T-helper 2 cell treated with Interferon-gamma antibody and Interleukin-4, amounts not matched to agents 5 μg/mL and 100 μg/mL, for 36 hours (primary cell): Measurements from ENCODE around the gene SLC39A5.

Experiments
- DNase-seq: peaks from one replicate; pipeline ENCODE4 v3.0.0; 2021; ENCODE audit warnings: low spot score
- H3K27ac Mint-ChIP-seq: one replicate; pipeline ENCODE4 v1.8.0; 2021; ENCODE audit warnings: mild to moderate bottlenecking, mixed read lengths
- H3K27me3 Mint-ChIP-seq: one replicate; pipeline ENCODE4 v1.8.0; 2021; ENCODE audit warnings: low read depth, mixed read lengths
- H3K36me3 Mint-ChIP-seq: one replicate; pipeline ENCODE4 v1.8.0; 2021; ENCODE audit warnings: low read depth, mixed read lengths
- H3K4me1 Mint-ChIP-seq: one replicate; pipeline ENCODE4 v1.8.0; 2021; ENCODE audit warnings: low read depth, mixed read lengths
- H3K4me3 Mint-ChIP-seq: one replicate; pipeline ENCODE4 v1.8.0; 2022; ENCODE audit warnings: mild to moderate bottlenecking, moderate library complexity, mixed read lengths
- H3K9me3 Mint-ChIP-seq: one replicate; pipeline ENCODE4 v1.8.0; 2021; ENCODE audit warnings: mixed read lengths

The SLC39A5 gene

DNA sequence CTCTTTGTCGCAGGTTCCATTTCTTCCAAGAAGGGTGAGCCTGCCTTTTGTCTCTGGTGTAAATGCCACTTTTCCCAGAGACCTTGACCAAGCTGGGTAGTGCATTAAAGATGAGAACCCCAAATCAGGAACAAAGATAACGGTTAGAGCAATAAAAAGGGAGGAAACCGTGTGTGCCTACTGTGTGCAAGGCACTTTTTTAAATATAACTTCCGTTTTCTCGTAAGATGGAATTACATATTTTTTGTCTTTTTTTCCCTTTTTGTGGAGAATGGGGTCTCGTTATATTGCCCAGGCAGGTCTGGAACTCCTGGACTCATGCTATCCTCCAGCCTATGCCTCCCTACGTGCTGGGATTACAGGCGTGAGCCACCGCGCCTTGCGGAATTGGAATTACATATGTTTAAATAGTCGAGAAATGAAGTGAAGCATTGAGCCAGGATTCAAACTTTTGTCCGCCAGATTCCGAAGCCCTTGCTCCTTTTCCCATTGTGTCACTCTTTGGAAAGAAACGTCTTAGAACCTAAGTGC is 6.2 kb upstream of the SLC39A5 start:
- Mint-ChIP-seq H3K4me3 (peak overlapping the region; percentile 100), H3K27me3 (no peaks in the 10 kb centered on the region), H3K27ac (peak overlapping the region; percentile 55), H3K4me1 (peaks cover 40% of the 10 kb centered on the region), H3K36me3 (peaks cover 8% of the 10 kb centered on the region), H3K9me3 (no peaks in the 10 kb centered on the region)
- DNase-seq, result no peak

DNA sequence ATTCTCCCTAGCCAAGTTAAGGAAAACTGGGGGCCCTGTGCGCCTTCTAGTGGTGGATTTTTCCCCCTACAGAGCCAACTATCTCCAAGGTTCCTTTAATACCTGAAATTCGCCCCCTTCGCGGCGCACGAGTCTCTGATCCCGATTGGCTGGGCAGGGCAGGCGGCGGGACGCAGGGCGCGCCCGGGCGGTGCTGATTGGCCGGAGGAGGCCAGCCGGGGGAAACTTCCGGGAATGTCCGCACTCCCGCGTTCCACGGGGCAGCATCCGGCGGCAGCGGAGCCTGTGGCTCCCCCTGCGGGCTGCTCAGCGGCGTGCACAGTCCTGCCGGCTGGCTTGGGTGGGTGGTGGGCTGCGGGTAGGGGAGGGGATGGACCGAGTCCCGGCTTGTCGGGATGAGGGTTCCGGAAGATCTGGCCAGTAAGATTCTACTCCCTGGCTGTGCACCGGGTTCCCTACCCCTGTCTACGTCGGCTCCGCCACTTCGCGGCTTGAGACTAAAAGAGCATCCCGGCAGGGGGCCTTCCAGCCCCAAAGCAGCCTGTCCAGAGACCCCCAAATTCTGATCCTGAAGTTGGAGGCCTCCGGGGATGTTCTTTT is 5.6 kb upstream of the SLC39A5 start, which contains the start of gene NABP2:
Gene NABP2, plus strand, starts transcription at position 241 of the 600 bp plus-strand sequence. CDS start 515 bp downstream, outside the sequence.
- H3K27ac Mint-ChIP-seq, result peak within 1 kb of the TSS; percentile 70

DNA sequence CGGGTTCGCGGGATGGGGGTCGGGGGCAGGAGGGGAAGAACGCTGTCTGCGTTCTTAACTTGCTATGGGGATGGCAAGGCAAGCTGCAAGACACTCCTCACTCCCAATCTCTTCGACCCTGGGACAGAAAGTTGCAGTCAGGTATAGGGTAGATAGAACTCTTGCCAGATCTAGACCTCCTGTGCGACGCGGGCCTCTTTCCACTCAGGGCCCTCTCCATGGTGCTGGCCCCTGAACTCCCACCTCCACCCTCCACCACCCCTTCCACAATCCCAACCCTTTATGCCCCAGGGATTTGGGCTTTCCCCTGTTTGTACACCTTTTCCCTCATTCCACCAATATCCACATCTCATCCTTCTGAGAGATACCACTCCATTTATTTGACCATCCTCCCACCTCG is 4.9 kb upstream of the SLC39A5 start:
- Mint-ChIP-seq H3K4me3 (peak overlapping the region; percentile 100), H3K9me3 (no peaks in the 10 kb centered on the region), H3K36me3 (peaks cover 8% of the 10 kb centered on the region), H3K27ac (peak overlapping the region; percentile 70), H3K27me3 (no peaks in the 10 kb centered on the region), H3K4me1 (peaks cover 40% of the 10 kb centered on the region)
- DNase-seq, result no peak

More for the DNA sequence above, 5.6 kb upstream of the SLC39A5 start, which contains the start of gene NABP2:
- Mint-ChIP-seq H3K4me3 (peak within 1 kb of the TSS; percentile 100), H3K27me3 (no peaks in the 10 kb centered on the region), H3K9me3 (no peaks in the 10 kb centered on the region), H3K36me3 (peaks cover 8% of the 10 kb centered on the region), H3K4me1 (peaks cover 40% of the 10 kb centered on the region)
- DNase-seq, result peak; percentile 97

DNA sequence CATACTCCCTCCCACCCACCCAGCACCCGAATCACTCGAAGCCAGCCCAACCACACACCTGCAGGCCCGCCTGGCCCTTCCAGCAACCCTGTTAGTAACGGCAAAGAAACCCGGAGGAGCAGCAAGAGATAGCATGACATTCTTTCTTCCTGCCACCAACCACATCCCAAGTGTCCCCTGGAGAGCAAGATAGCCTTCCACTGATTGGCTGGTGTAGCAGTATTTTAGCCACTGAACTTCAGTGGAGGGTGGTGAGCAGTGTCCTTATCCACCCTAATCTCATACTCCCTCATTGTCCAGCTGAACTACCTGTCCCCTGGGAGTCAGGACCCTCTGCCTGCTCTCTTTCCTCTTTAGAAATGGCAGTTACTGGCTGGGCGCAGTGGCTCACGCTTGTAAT is 769 bp upstream of the SLC39A5 start:
- H3K4me3 Mint-ChIP-seq, result no peak overlapping the region

DNA sequence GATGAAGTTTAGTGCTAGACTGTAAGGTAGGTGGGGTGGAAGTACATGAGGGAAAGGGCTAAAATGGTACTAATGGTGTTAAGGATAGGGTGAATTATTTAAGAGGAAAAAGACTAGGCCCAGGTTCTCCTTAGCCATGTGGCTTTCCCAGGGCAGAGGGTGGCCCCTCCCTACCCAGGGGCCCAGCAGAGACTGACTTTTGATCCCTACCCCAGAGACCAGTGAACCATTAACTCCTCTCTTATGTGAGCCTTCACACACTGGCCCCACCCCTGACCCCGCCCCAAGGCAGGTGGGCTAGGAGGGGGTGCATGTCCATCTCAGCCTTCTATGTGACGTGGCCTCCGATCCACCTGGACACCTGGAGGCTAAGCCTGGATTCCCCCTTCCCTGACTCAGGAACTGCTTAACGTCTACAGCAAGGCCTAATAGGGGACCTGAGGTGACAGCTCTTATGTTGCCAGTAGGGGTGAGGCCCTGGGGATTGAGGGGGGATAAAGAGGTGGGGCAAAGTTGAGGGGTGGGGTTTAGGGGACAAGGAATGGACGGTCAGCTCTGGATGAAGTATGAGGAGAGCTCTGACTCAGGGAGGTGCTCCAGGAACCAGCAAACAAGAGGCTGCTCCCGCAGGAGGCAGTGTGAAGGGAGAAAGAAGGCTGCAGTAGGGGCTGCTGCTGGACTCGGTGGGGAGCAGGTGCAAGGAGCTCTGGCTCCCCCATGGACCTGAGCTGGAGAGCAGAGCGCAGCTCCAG is 757 bp downstream of the SLC39A5 start:
- Mint-ChIP-seq H3K27me3 (no peaks in the 10 kb centered on the region), H3K27ac (no peak overlapping the region), H3K36me3 (peaks cover 6% of the 10 kb centered on the region), H3K4me3 (no peak overlapping the region), H3K4me1 (peaks cover 3% of the 10 kb centered on the region), H3K9me3 (no peaks in the 10 kb centered on the region)
- no peak for DNase-seq

More for the DNA sequence above, 769 bp upstream of the SLC39A5 start:
- no peak for DNase-seq
- H3K36me3 Mint-ChIP-seq, result peaks cover 8% of the 10 kb centered on the region
- H3K27me3 Mint-ChIP-seq, result no peaks in the 10 kb centered on the region
- no peak overlapping the region for H3K27ac Mint-ChIP-seq
- H3K9me3 Mint-ChIP-seq, result no peaks in the 10 kb centered on the region
- H3K4me1 Mint-ChIP-seq, result peaks cover 13% of the 10 kb centered on the region

DNA sequence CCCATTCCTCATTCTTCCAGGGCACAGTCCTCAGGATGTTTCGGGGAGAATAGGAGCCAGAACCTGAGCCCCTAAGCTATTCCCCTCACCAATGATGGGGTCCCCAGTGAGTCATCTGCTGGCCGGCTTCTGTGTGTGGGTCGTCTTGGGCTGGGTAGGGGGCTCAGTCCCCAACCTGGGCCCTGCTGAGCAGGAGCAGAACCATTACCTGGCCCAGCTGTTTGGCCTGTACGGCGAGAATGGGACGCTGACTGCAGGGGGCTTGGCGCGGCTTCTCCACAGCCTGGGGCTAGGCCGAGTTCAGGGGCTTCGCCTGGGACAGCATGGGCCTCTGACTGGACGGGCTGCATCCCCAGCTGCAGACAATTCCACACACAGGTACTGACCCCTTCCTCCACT is 1.3 kb downstream of the SLC39A5 start:
- Mint-ChIP-seq H3K27ac (no peak overlapping the region), H3K4me1 (peaks cover 2% of the 10 kb centered on the region), H3K4me3 (no peak overlapping the region), H3K9me3 (no peaks in the 10 kb centered on the region), H3K27me3 (no peaks in the 10 kb centered on the region), H3K36me3 (peaks cover 4% of the 10 kb centered on the region)
- no peak for DNase-seq

DNA sequence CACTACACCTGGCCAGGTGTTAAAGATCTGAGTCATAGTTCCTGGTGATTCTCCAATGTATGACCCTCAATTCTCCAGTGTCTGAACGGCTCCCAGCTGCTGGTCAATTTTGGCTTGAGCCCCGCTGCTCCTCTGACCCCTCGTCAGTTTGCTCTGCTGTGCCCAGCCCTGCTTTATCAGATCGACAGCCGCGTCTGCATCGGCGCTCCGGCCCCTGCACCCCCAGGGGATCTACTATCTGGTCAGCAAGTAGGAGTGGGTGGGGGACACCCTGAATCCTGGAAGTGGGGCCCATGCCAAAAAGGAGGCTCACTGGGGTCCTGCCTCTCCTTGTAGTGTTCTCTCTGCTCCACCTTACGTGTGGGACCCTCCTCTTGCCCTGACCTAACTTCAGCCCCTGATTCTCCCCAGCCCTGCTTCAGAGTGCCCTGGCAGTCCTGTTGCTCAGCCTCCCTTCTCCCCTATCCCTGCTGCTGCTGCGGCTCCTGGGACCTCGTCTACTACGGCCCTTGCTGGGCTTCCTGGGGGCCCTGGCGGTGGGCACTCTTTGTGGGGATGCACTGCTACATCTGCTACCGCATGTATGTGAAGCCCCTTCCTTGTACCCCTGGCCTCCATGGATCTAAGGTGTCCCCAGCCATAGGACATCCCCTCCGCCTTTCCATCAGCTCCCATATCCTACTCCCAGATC is 5.0 kb downstream of the SLC39A5 start:
- Mint-ChIP-seq H3K27me3 (no peaks in the 10 kb centered on the region), H3K27ac (no peak overlapping the region), H3K4me1 (no peaks in the 10 kb centered on the region), H3K9me3 (no peaks in the 10 kb centered on the region), H3K36me3 (peaks cover 5% of the 10 kb centered on the region), H3K4me3 (no peak overlapping the region)
- no peak for DNase-seq

DNA sequence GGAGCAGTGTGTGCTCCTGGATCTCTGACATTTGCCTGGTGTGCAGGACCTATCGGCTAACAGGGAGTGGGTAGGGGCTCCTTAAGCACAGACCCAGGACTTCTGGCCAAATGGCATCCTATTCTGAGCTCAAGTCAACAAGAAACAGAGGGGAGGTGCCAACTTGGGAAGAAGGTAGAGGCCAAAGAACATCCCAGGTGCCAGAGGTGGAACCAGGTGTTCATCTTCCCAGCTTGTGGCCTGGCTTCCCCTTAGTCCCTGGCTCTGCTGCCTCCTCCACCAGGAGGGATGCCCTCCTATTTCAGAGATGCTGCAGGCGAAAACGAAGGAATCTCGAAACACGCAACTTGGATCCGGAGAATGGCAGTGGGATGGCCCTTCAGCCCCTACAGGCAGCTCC is 6.2 kb downstream of the SLC39A5 start:
- DNase-seq, result no peak
- Mint-ChIP-seq H3K9me3 (no peaks in the 10 kb centered on the region), H3K36me3 (peaks cover 8% of the 10 kb centered on the region), H3K4me1 (no peaks in the 10 kb centered on the region), H3K27me3 (no peaks in the 10 kb centered on the region), H3K4me3 (no peak overlapping the region), H3K27ac (no peak overlapping the region)

DNA sequence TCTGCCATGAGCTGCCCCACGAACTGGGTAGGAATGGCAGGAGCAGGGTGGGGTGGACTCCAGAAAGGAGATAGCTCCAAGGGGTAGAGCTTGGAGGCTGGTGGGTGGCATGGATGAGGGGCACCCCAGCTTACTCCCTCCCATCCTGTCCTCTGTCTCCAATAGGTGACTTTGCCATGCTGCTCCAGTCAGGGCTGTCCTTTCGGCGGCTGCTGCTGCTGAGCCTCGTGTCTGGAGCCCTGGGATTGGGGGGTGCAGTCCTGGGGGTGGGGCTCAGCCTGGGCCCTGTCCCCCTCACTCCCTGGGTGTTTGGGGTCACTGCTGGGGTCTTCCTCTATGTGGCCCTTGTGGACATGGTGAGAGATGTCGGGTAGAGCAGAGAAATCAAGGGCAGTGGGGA is 7.1 kb downstream of the SLC39A5 start:
- DNase-seq, result no peak
- no peaks in the 10 kb centered on the region for H3K4me1 Mint-ChIP-seq
- H3K4me3 Mint-ChIP-seq, result no peak overlapping the region

DNA sequence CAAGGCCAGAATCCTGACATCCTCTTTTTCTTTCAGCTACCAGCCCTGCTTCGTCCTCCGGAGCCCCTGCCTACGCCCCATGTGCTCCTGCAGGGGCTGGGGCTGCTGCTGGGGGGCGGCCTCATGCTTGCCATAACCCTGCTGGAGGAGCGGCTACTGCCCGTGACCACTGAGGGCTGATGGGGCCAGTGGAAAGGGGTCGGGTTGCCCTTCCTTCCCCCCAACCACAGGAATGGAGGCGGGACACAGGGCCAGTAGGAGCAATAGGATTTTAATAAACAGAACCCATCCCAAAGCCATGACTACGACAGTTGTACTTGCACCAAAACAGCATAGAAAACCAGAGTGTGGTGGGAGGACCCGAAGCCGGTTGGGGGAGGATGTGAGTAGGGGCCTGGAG is 7.7 kb downstream of the SLC39A5 start:
- Mint-ChIP-seq H3K4me1 (peaks cover under 1% of the 10 kb centered on the region), H3K9me3 (no peaks in the 10 kb centered on the region), H3K36me3 (peaks cover 19% of the 10 kb centered on the region), H3K4me3 (no peak overlapping the region), H3K27me3 (no peaks in the 10 kb centered on the region), H3K27ac (no peak overlapping the region)
- no peak for DNase-seq

More for the DNA sequence above, 7.1 kb downstream of the SLC39A5 start:
- H3K36me3 Mint-ChIP-seq, result peaks cover 14% of the 10 kb centered on the region
- H3K9me3 Mint-ChIP-seq, result no peaks in the 10 kb centered on the region
- no peaks in the 10 kb centered on the region for H3K27me3 Mint-ChIP-seq
- H3K27ac Mint-ChIP-seq, result no peak overlapping the region

DNA sequence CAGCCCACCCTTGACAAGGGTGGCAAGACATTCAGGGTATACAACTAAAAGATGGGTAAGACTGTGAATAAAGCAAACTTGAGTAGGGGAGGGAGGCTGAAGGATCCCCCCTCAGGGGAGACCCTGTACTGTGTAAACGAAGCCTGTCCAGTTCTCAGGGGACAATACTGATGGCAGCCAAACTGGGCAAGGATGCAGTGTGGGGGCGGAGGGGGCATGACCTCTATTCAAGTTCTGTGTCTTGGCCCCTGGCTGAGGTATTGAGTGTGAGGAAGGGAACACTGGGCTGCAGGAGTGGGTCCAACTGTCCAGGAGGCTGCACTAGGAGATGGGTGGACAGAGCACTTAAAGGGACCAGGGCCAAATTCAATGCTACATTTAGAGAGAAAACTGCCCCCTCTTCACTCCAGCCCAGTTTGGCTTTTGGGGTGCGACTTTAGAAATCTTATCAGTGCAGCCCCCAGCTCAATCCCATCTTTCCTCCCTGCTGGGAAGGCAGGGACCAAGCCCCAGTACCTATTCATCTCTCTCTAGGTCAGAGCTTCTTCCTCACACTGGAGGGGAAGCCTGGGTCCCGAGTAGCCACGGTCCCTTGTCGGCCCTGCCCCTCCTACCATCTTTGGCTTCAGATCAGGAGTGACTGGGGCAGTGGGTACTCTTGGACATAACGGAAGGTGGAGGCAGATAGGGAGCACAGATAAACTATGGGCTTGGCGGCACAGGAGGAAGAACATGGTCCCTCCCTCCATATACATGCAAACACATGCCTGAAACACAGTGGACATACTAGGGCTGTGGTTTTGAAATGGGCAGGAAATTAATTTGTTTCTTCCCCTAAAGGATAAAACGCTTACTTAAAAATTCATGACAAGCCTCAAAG is 11.8 kb downstream of the SLC39A5 start:
- Mint-ChIP-seq H3K27ac (no peak overlapping the region), H3K9me3 (no peaks in the 10 kb centered on the region), H3K4me3 (no peak overlapping the region), H3K4me1 (peaks cover 2% of the 10 kb centered on the region), H3K27me3 (no peaks in the 10 kb centered on the region), H3K36me3 (peaks cover 27% of the 10 kb centered on the region)
- no peak for DNase-seq

DNA sequence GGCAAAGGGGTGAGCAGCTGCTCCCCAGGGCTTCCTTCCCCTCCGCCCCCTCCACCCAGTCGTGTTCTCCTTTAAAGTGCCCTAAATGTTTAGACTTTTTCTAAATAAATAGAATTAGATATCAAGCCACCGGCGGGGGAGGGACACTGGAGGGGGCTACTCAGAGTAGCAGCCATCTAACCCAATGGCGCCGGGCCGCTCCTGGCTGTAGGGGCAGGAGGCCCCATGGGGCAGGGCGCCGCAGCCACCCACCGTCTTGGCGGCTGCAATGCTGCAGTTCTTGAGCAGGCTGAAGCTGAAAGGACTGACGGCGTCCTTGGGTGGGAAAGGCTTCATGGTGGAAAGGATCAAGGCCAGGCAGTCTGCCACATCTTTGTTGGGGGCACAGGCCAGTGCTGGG is 13.1 kb downstream of the SLC39A5 start:
- Mint-ChIP-seq H3K9me3 (no peaks in the 10 kb centered on the region), H3K36me3 (peaks cover 29% of the 10 kb centered on the region), H3K4me1 (peaks cover 2% of the 10 kb centered on the region), H3K27me3 (no peaks in the 10 kb centered on the region), H3K27ac (no peak overlapping the region), H3K4me3 (no peak overlapping the region)
- no peak for DNase-seq

DNA sequence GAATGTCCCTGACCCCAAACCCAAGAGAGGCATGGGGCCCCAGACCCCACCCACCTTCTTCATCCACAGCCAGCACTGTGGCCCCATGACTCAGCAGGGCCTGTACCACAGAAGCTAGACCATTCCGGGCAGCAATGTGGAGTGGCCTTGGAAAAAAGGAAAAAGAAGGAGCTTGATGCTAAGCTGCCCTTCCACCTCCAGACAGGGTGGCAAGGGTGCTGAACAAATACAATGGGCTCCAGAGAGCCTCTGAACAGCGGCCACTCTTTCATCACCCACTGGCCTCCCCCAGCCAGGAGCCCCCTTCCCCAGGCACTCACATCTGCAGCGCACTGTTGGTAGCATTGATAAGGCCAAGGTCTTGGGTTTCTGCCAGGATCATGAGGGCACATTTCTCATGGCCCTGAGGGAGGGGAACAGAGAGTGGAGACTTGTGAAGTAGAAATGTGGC is 13.9 kb downstream of the SLC39A5 start:
- DNase-seq, result no peak
- Mint-ChIP-seq H3K27me3 (no peaks in the 10 kb centered on the region), H3K27ac (no peak overlapping the region), H3K4me1 (peaks cover 2% of the 10 kb centered on the region), H3K36me3 (peaks cover 29% of the 10 kb centered on the region), H3K9me3 (no peaks in the 10 kb centered on the region), H3K4me3 (no peak overlapping the region)
